Measurements from ENCODE around the gene ZNF343.

The ZNF343 gene

GRCh38 chr20:2459981-2460751 lies 48.5 kb downstream of the ZNF343 start:
- no peak overlapping the region for H3K18ac ChIP-seq (ENCODE audit: low read length)
- no peak overlapping the region for H3K56ac ChIP-seq (ENCODE audit: low read length)
- no peak overlapping the region for H2BK5ac ChIP-seq (ENCODE audit: low read length)
- no peak overlapping the region for H3K4me2 ChIP-seq (ENCODE audit: low read length)
- no peak overlapping the region for H3K4ac ChIP-seq (ENCODE audit: low read depth, low read length)
- no peak overlapping the region for H3K23ac ChIP-seq (ENCODE audit: low read length)
- no peak overlapping the region for H2BK120ac ChIP-seq (ENCODE audit: low read depth, low read length)
- no peak overlapping the region for H4K8ac ChIP-seq (ENCODE audit: low read depth, low read length)
- H2BK15ac ChIP-seq (replicated peaks; ENCODE audit: low read depth): no peak overlapping the region
- no peaks in the 10 kb centered on the region for H3K4me1 ChIP-seq (ENCODE audit: control insufficient read depth, low read depth, low read length)
- H3K27me3 ChIP-seq (ENCODE audit: insufficient read depth, low read length, poor library complexity): no peaks in the 10 kb centered on the region
- peaks cover 28% of the 10 kb centered on the region for H3K36me3 ChIP-seq (ENCODE audit: control insufficient read depth, insufficient read depth, low read length)
- no peak overlapping the region for H3K4me3 ChIP-seq (ENCODE audit: low read length)
- no peak for DNase-seq
- peaks cover 3% of the 10 kb centered on the region for H3K79me2 ChIP-seq (ENCODE audit: control insufficient read depth, insufficient read depth, low read length)
- H3K27ac ChIP-seq (ENCODE audit: low read depth, low read length): no peak overlapping the region
- no peak overlapping the region for H3K9ac ChIP-seq (ENCODE audit: low read length)
- no peak overlapping the region for H2AK5ac ChIP-seq (ENCODE audit: low read length)
- no CpG with 5 or more reads among the region's 1 CpG for WGBS (ENCODE audit: extremely low coverage, insufficient coverage, low lambda C conversion rate)
- no peak overlapping the region for H4K5ac ChIP-seq (ENCODE audit: low read length)
- H3K79me1 ChIP-seq (ENCODE audit: low read length): peaks cover 5% of the 10 kb centered on the region

- DNase-seq: no peak
- Histone ChIP-seq H3K9ac (ENCODE audit: low read length) (no peak overlapping the region), H3K79me1 (ENCODE audit: low read length) (peaks cover 3% of the 10 kb centered on the region), H2AK5ac (ENCODE audit: low read length) (no peak overlapping the region), H3K4ac (ENCODE audit: low read depth, low read length) (no peak overlapping the region), H3K18ac (ENCODE audit: low read length) (no peak overlapping the region), H3K4me2 (ENCODE audit: low read length) (no peak overlapping the region), H4K8ac (ENCODE audit: low read depth, low read length) (no peak overlapping the region), H3K27ac (ENCODE audit: low read depth, low read length) (no peak overlapping the region), H2BK5ac (ENCODE audit: low read length) (no peak overlapping the region), H3K4me3 (ENCODE audit: low read length) (no peak overlapping the region), H3K56ac (ENCODE audit: low read length) (no peak overlapping the region), H3K4me1 (ENCODE audit: control insufficient read depth, low read depth, low read length) (no peaks in the 10 kb centered on the region), H3K27me3 (ENCODE audit: insufficient read depth, low read length, poor library complexity) (no peaks in the 10 kb centered on the region), H3K36me3 (ENCODE audit: control insufficient read depth, insufficient read depth, low read length) (peaks cover 26% of the 10 kb centered on the region), H2BK120ac (ENCODE audit: low read depth, low read length) (no peak overlapping the region), H4K5ac (ENCODE audit: low read length) (no peak overlapping the region), H3K79me2 (ENCODE audit: control insufficient read depth, insufficient read depth, low read length) (peaks cover 1% of the 10 kb centered on the region), H3K23ac (ENCODE audit: low read length) (no peak overlapping the region), H2BK15ac (replicated peaks; ENCODE audit: low read depth) (no peak overlapping the region)
- no CpG with 5 or more reads among the region's 3 CpGs for WGBS (ENCODE audit: extremely low coverage, insufficient coverage, low lambda C conversion rate)
Measured at GRCh38 chr20:2458919-2459499, 49.7 kb downstream of the ZNF343 start.

GRCh38 chr20:2455771-2456497 lies 52.8 kb downstream of the ZNF343 start:
- H4K5ac ChIP-seq (ENCODE audit: low read length): no peak overlapping the region
- no peak overlapping the region for H3K18ac ChIP-seq (ENCODE audit: low read length)
- H2BK120ac ChIP-seq (ENCODE audit: low read depth, low read length): no peak overlapping the region
- H3K4me2 ChIP-seq (ENCODE audit: low read length): no peak overlapping the region
- no peaks in the 10 kb centered on the region for H3K79me2 ChIP-seq (ENCODE audit: control insufficient read depth, insufficient read depth, low read length)
- no peak overlapping the region for H3K23ac ChIP-seq (ENCODE audit: low read length)
- H2BK15ac ChIP-seq (replicated peaks; ENCODE audit: low read depth): no peak overlapping the region
- no peak for DNase-seq
- H3K56ac ChIP-seq (ENCODE audit: low read length): no peak overlapping the region
- no peak overlapping the region for H3K9ac ChIP-seq (ENCODE audit: low read length)
- no peak overlapping the region for H2BK5ac ChIP-seq (ENCODE audit: low read length)
- 100% methylated on average over 1 of the region's 2 CpGs for WGBS (ENCODE audit: extremely low coverage, insufficient coverage, low lambda C conversion rate)
- H3K27ac ChIP-seq (ENCODE audit: low read depth, low read length): no peak overlapping the region
- H3K4me1 ChIP-seq (ENCODE audit: control insufficient read depth, low read depth, low read length): no peaks in the 10 kb centered on the region
- no peak overlapping the region for H2AK5ac ChIP-seq (ENCODE audit: low read length)
- no peaks in the 10 kb centered on the region for H3K27me3 ChIP-seq (ENCODE audit: insufficient read depth, low read length, poor library complexity)
- H3K4me3 ChIP-seq (ENCODE audit: low read length): no peak overlapping the region
- no peak overlapping the region for H4K8ac ChIP-seq (ENCODE audit: low read depth, low read length)
- no peaks in the 10 kb centered on the region for H3K79me1 ChIP-seq (ENCODE audit: low read length)
- no peak overlapping the region for H3K4ac ChIP-seq (ENCODE audit: low read depth, low read length)
- peaks cover under 1% of the 10 kb centered on the region for H3K36me3 ChIP-seq (ENCODE audit: control insufficient read depth, insufficient read depth, low read length)

- Histone ChIP-seq H3K4ac (ENCODE audit: low read depth, low read length) (no peak overlapping the region), H3K4me1 (ENCODE audit: control insufficient read depth, low read depth, low read length) (no peaks in the 10 kb centered on the region), H3K56ac (ENCODE audit: low read length) (no peak overlapping the region), H4K8ac (ENCODE audit: low read depth, low read length) (no peak overlapping the region), H3K79me2 (ENCODE audit: control insufficient read depth, insufficient read depth, low read length) (no peaks in the 10 kb centered on the region), H3K27ac (ENCODE audit: low read depth, low read length) (no peak overlapping the region), H2BK15ac (replicated peaks; ENCODE audit: low read depth) (no peak overlapping the region), H3K79me1 (ENCODE audit: low read length) (no peaks in the 10 kb centered on the region), H2BK120ac (ENCODE audit: low read depth, low read length) (no peak overlapping the region), H3K23ac (ENCODE audit: low read length) (no peak overlapping the region), H4K5ac (ENCODE audit: low read length) (no peak overlapping the region), H3K36me3 (ENCODE audit: control insufficient read depth, insufficient read depth, low read length) (no peaks in the 10 kb centered on the region), H2BK5ac (ENCODE audit: low read length) (no peak overlapping the region), H3K4me3 (ENCODE audit: low read length) (no peak overlapping the region), H3K4me2 (ENCODE audit: low read length) (no peak overlapping the region), H3K9ac (ENCODE audit: low read length) (no peak overlapping the region), H2AK5ac (ENCODE audit: low read length) (no peak overlapping the region), H3K27me3 (ENCODE audit: insufficient read depth, low read length, poor library complexity) (no peaks in the 10 kb centered on the region), H3K18ac (ENCODE audit: low read length) (no peak overlapping the region)
- WGBS (ENCODE audit: extremely low coverage, insufficient coverage, low lambda C conversion rate): no CpG with 5 or more reads among the region's 3 CpGs
- no peak for DNase-seq
Measured at GRCh38 chr20:2453792-2454191, 54.9 kb downstream of the ZNF343 start.

GRCh38 chr20:2451939-2452732 lies 56.6 kb downstream of the ZNF343 start:
- Histone ChIP-seq H3K56ac (ENCODE audit: low read length) (no peak overlapping the region), H3K4me1 (ENCODE audit: control insufficient read depth, low read depth, low read length) (no peaks in the 10 kb centered on the region), H3K36me3 (ENCODE audit: control insufficient read depth, insufficient read depth, low read length) (no peaks in the 10 kb centered on the region), H3K27ac (ENCODE audit: low read depth, low read length) (no peak overlapping the region), H3K4ac (ENCODE audit: low read depth, low read length) (no peak overlapping the region), H3K79me1 (ENCODE audit: low read length) (no peaks in the 10 kb centered on the region), H4K8ac (ENCODE audit: low read depth, low read length) (no peak overlapping the region), H4K5ac (ENCODE audit: low read length) (no peak overlapping the region), H2AK5ac (ENCODE audit: low read length) (no peak overlapping the region), H3K4me3 (ENCODE audit: low read length) (no peak overlapping the region), H3K9ac (ENCODE audit: low read length) (no peak overlapping the region), H2BK15ac (replicated peaks; ENCODE audit: low read depth) (no peak overlapping the region), H2BK5ac (ENCODE audit: low read length) (no peak overlapping the region), H3K27me3 (ENCODE audit: insufficient read depth, low read length, poor library complexity) (no peaks in the 10 kb centered on the region), H3K23ac (ENCODE audit: low read length) (no peak overlapping the region), H3K79me2 (ENCODE audit: control insufficient read depth, insufficient read depth, low read length) (no peaks in the 10 kb centered on the region), H3K4me2 (ENCODE audit: low read length) (no peak overlapping the region), H2BK120ac (ENCODE audit: low read depth, low read length) (no peak overlapping the region), H3K18ac (ENCODE audit: low read length) (no peak overlapping the region)
- DNase-seq: peak; percentile 83
- no CpG with 5 or more reads among the region's 8 CpGs for WGBS (ENCODE audit: extremely low coverage, insufficient coverage, low lambda C conversion rate)
